GM13977 (cell line): ENCODE data around the gene SLBP.

Experiments
- DNase-seq: peaks from one replicate; pipeline ENCODE4 v3.0.0; 2012; ENCODE audit warnings: low spot score
- in situ Hi-C: fragments of 300-500 bp; cut with MboI; formaldehyde crosslinking; loops from one replicate; pipeline ENCODE4 v1.12.0; 2022; ENCODE audit warnings: low sequenced_read_pairs, low pct_unique_long_range_greater_than_20kb, mixed read lengths, inconsistent platforms; ENCODE audit not compliant: unreplicated experiment
- TF ChIP-seq, protein P1 (sequence below): IDR thresholded peaks from 2 replicates; pipeline ENCODE4 v1.5.1; 2012; ENCODE audit warnings: mild to moderate bottlenecking, control low read depth; ENCODE audit not compliant: insufficient read depth; ENCODE audit errors: extremely low read depth, missing control alignments

Gene SLBP

GRCh38 chr4:1714303-1715001 is 2.3 kb upstream of the SLBP start:
- in situ Hi-C loops, result no loop called here
- DNase-seq, result peak; percentile 20
- TF ChIP-seq, protein P1, sequence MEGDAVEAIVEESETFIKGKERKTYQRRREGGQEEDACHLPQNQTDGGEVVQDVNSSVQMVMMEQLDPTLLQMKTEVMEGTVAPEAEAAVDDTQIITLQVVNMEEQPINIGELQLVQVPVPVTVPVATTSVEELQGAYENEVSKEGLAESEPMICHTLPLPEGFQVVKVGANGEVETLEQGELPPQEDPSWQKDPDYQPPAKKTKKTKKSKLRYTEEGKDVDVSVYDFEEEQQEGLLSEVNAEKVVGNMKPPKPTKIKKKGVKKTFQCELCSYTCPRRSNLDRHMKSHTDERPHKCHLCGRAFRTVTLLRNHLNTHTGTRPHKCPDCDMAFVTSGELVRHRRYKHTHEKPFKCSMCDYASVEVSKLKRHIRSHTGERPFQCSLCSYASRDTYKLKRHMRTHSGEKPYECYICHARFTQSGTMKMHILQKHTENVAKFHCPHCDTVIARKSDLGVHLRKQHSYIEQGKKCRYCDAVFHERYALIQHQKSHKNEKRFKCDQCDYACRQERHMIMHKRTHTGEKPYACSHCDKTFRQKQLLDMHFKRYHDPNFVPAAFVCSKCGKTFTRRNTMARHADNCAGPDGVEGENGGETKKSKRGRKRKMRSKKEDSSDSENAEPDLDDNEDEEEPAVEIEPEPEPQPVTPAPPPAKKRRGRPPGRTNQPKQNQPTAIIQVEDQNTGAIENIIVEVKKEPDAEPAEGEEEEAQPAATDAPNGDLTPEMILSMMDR, result no peak

- in situ Hi-C loops, result no loop called here
These were observed 1.1 kb upstream of the SLBP start for GRCh38 chr4:1713003-1713851.

DNA sequence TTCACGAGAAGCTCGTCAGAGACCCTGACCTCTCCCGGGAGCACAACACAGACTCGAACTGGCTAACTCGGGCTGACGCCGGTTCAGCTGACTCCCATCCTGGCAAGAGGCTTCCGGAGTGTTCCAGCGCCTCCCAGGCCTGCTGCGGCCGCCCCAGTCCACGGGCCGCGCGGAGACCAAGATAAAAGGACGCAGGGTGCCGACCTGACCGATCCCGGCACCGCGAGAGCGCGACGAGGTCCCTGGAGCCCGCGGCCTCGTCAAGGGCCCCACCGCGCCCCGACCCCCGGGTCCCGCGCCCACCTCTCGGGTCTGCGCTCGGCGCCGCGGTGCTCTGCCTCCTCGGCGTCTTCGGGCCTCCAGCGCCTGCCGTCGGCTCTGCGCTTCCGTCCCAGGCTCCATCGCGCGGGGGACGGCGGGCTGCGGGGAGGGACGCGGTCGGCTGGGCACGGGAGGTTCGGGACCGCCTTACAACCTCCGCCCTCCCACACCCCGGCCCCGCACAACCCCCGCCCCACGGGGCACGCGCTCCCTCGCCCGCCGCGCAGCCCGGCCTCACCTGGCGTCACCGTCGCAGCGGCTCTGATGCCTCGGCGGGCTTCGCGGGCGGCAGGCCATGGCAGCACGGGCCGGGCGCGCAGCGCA is 426 bp downstream of the SLBP start:
- DNase-seq, result peak; percentile 56
- in situ Hi-C loops, result no loop called here
- TF ChIP-seq, protein P1, result no peak

More at GRCh38 chr4:1713003-1713851, 1.1 kb upstream of the SLBP start:
- TF ChIP-seq, protein P1, result no peak
- no peak for DNase-seq

- no peak for DNase-seq
- in situ Hi-C loops, result no loop called here
- TF ChIP-seq, protein P1, result no peak
These were observed 1.0 kb downstream of the SLBP start for GRCh38 chr4:1711055-1711570.

- no peak for DNase-seq
- in situ Hi-C loops, result no loop called here
- TF ChIP-seq, protein P1, result no peak
These were observed 3.5 kb downstream of the SLBP start for GRCh38 chr4:1708581-1708980.

GRCh38 chr4:1706358-1706757 is 5.8 kb downstream of the SLBP start:
- TF ChIP-seq, protein P1, result no peak
- in situ Hi-C loops, result no loop called here
- no peak for DNase-seq
